Rectal smooth muscle tissue (tissue), 1 donor: ENCODE data around the gene RAB29.
A peak's percentile ranks its signal among the peaks of the same experiment; 100 is the strongest.

Experiments used
- H3K27ac ChIP-seq: one replicate; pipeline ENCODE4 v1.7.0; 2013; ENCODE audit warnings: low read depth, low read length, inconsistent platforms
- H3K27me3 ChIP-seq: one replicate; pipeline ENCODE4 v1.7.0; 2013; ENCODE audit warnings: low read length; ENCODE audit not compliant: control insufficient read depth, insufficient read depth
- H3K36me3 ChIP-seq: one replicate; pipeline ENCODE4 v1.7.0; 2013; ENCODE audit warnings: low read length; ENCODE audit not compliant: control insufficient read depth, insufficient read depth
- H3K4me1 ChIP-seq: one replicate; pipeline ENCODE4 v1.7.0; 2013; ENCODE audit warnings: low read length; ENCODE audit not compliant: control insufficient read depth, insufficient read depth
- H3K4me3 ChIP-seq: one replicate; pipeline ENCODE4 v1.7.0; 2013; ENCODE audit warnings: low read length
- H3K9ac ChIP-seq: one replicate; pipeline ENCODE4 v1.7.0; 2013; ENCODE audit warnings: low read length

RAB29 gene

GRCh38 chr1:205749234-205750137 lies 25.8 kb downstream of the RAB29 start:
- Histone ChIP-seq H3K27ac (peak overlapping the region; percentile 97), H3K4me3 (peak overlapping the region; percentile 85), H3K27me3 (no peaks in the 10 kb centered on the region), H3K36me3 (no peaks in the 10 kb centered on the region), H3K9ac (peak overlapping the region; percentile 97), H3K4me1 (peaks cover 16% of the 10 kb centered on the region)

GRCh38 chr1:205748403-205749233 lies 26.7 kb downstream of the RAB29 start:
- Histone ChIP-seq H3K36me3 (no peaks in the 10 kb centered on the region), H3K4me3 (peak overlapping the region; percentile 85), H3K27me3 (no peaks in the 10 kb centered on the region), H3K27ac (peak overlapping the region; percentile 97), H3K9ac (peak overlapping the region; percentile 57), H3K4me1 (peaks cover 16% of the 10 kb centered on the region)

- H3K9ac ChIP-seq, result no peak overlapping the region
- H3K4me3 ChIP-seq, result no peak overlapping the region
- H3K36me3 ChIP-seq, result no peaks in the 10 kb centered on the region
- no peaks in the 10 kb centered on the region for H3K27me3 ChIP-seq
- H3K4me1 ChIP-seq, result peaks cover 16% of the 10 kb centered on the region
- H3K27ac ChIP-seq, result no peak overlapping the region
Observed at GRCh38 chr1:205746757-205747412, 28.4 kb downstream of the RAB29 start.

- Histone ChIP-seq H3K27me3 (no peaks in the 10 kb centered on the region), H3K27ac (no peak overlapping the region), H3K4me3 (no peak overlapping the region), H3K36me3 (no peaks in the 10 kb centered on the region), H3K9ac (no peak overlapping the region), H3K4me1 (peaks cover 16% of the 10 kb centered on the region)
Observed at GRCh38 chr1:205744403-205744802, 30.9 kb downstream of the RAB29 start.

DNA sequence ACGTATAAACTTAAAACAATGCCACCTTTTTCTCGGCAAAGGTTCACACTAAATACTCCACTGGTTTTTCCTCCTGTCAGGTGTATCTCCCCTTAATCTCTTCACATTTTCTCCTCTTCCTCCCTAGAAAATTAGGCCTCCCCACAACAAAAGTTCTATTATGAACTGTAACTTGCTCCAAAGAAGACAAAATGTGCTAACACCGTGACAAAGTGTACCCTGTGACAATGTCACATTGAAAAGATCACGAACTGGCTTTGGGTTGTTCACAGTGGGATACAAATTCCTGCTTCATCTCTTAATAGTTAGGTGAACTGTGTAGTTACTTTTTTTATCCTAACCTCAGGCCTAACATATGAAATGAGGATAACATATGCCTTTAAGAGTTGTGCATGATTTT lies 31.3 kb downstream of the RAB29 start:
- no peaks in the 10 kb centered on the region for H3K27me3 ChIP-seq
- H3K27ac ChIP-seq, result no peak overlapping the region
- H3K9ac ChIP-seq, result no peak overlapping the region
- peaks cover 16% of the 10 kb centered on the region for H3K4me1 ChIP-seq
- no peaks in the 10 kb centered on the region for H3K36me3 ChIP-seq
- no peak overlapping the region for H3K4me3 ChIP-seq

GRCh38 chr1:205741681-205742080 lies 33.6 kb downstream of the RAB29 start:
- Histone ChIP-seq H3K27me3 (no peaks in the 10 kb centered on the region), H3K9ac (no peak overlapping the region), H3K27ac (no peak overlapping the region), H3K36me3 (no peaks in the 10 kb centered on the region), H3K4me3 (no peak overlapping the region), H3K4me1 (peaks cover 1% of the 10 kb centered on the region)

- H3K36me3 ChIP-seq, result no peaks in the 10 kb centered on the region
- no peaks in the 10 kb centered on the region for H3K4me1 ChIP-seq
- H3K27me3 ChIP-seq, result no peaks in the 10 kb centered on the region
- H3K4me3 ChIP-seq, result no peak overlapping the region
- no peak overlapping the region for H3K27ac ChIP-seq
- H3K9ac ChIP-seq, result no peak overlapping the region
Observed at GRCh38 chr1:205739348-205740160, 35.7 kb downstream of the RAB29 start.

GRCh38 chr1:205735218-205735617 lies 40.1 kb downstream of the RAB29 start:
- no peak overlapping the region for H3K4me3 ChIP-seq
- no peaks in the 10 kb centered on the region for H3K27me3 ChIP-seq
- no peaks in the 10 kb centered on the region for H3K36me3 ChIP-seq
- no peak overlapping the region for H3K27ac ChIP-seq
- no peaks in the 10 kb centered on the region for H3K4me1 ChIP-seq
- no peak overlapping the region for H3K9ac ChIP-seq

DNA sequence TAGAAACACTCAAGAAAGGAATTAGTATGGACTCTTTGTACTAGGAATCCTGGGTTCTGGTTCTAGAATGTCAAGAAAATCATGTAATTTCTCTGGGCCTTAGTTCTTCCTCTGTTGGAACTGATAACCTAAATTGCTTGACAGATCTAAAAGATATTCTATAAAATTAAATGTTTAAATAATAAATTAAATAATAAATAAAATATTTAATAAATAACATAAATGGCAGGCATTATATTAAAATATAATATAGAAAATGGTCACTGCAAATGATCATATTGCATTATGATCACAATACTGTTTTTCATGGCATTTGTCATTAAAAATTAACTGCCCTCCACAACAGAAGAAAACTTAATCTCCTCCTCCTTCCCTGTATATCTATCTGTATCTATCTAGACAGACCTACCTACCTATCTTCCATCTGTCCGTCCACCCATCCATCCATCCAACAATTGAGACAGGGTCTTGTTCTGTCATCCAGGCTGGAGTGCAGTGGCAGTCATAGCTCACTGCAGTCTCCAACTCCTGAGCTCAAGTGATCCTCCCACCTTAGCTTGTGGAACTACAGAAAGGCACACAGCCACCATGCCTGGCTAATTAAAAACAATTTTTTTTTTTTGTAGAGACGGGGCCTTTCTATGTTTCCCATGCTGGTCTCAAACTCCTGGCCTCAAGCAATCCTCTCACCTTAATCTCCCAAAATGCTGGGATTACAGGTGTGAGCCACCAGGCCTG lies 41.7 kb downstream of the RAB29 start:
- no peaks in the 10 kb centered on the region for H3K36me3 ChIP-seq
- no peak overlapping the region for H3K27ac ChIP-seq
- H3K4me1 ChIP-seq, result no peaks in the 10 kb centered on the region

DNA sequence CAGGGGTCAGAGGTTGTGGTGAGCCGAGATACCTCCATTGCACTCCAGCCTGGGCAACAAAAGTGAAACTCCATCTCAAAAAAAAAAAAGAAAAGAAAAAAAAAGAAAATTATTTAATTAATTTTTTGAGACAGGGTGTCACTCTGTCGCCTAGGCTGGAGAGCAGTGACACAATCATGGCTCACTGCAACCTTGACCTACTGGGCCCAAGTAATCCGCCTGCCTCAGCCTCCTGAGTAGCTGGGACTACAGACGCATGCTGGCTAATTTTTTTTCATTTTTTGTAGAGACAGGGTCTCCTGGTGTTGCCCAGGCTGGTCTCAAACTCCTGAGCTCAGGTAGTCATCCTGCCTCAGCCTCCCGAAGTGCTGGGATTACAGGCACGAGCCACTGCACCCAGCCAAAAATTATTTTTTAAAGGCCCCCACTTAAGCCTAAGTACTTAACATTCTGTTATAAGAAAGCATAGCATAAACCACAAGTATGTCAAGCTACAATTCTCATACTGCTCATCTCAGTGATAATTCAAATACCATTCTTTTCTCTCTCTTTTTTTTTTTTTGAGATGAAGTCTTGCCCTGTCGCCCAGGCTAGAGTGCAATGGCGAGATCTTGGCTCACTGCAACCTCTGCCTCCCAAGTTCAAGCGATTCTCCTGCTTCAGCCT lies 45.2 kb downstream of the RAB29 start:
- H3K27ac ChIP-seq, result no peak overlapping the region
- H3K4me1 ChIP-seq, result no peaks in the 10 kb centered on the region

More for the DNA sequence above, 41.7 kb downstream of the RAB29 start:
- no peaks in the 10 kb centered on the region for H3K27me3 ChIP-seq
- H3K9ac ChIP-seq, result no peak overlapping the region
- H3K4me3 ChIP-seq, result no peak overlapping the region

GRCh38 chr1:205726619-205727125 lies 48.6 kb downstream of the RAB29 start:
- Histone ChIP-seq H3K27me3 (no peaks in the 10 kb centered on the region), H3K27ac (no peak overlapping the region), H3K4me1 (no peaks in the 10 kb centered on the region), H3K9ac (no peak overlapping the region), H3K4me3 (no peak overlapping the region), H3K36me3 (peaks cover 3% of the 10 kb centered on the region)

More for the DNA sequence above, 45.2 kb downstream of the RAB29 start:
- peaks cover 3% of the 10 kb centered on the region for H3K36me3 ChIP-seq
- H3K9ac ChIP-seq, result no peak overlapping the region
- H3K4me3 ChIP-seq, result no peak overlapping the region
- no peaks in the 10 kb centered on the region for H3K27me3 ChIP-seq
